Measurements from ENCODE around the gene CYTL1.

Gene CYTL1

DNA sequence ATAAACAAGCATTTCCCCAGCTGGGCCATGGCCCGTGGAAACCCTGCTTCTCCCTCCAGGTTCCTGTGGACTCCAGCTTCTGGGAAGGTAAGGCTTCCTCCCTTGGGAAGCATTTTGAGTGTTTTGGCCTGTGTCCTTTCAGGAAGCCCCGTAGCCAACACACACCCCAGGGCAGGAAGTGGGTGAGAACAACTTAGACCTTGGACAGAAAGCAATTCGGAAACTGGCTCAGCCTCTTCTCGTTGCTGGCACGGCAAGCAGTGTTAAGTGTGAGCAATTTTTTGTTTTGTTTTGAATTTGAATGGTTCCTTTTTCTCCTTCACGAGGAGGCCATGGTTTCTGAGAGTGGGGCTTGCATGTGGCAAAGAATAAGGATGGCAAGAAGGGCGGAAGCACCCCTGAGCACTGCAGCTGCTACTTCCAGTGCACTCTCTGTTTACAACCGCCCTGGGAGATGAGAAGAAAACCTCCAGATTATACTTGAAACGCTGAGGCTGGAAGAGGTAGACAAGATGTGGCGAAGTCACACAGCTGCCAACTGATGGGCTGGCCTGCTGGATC lies 14.1 kb upstream of the CYTL1 start:
- peaks cover 4% of the 10 kb centered on the region; the same call in 1 of the 2 replicates for H3K4me1 ChIP-seq (ENCODE audit: control insufficient read depth, insufficient read depth, low read length)
- H3K27ac ChIP-seq (ENCODE audit: low read depth, low read length): no peak overlapping the region
- H3K36me3 ChIP-seq (ENCODE audit: control insufficient read depth, insufficient read depth, low read length): no peaks in the 10 kb centered on the region
- H3K9ac ChIP-seq (ENCODE audit: low read length): no peak overlapping the region
- H3K27me3 ChIP-seq (ENCODE audit: control insufficient read depth, insufficient read depth, low read length): no peaks in the 10 kb centered on the region
- H3K9me3 ChIP-seq (ENCODE audit: control insufficient read depth, insufficient read depth, low read depth, low read length): no peaks in the 10 kb centered on the region
- no peak overlapping the region for H3K4me3 ChIP-seq (ENCODE audit: low read depth, low read length)

DNA sequence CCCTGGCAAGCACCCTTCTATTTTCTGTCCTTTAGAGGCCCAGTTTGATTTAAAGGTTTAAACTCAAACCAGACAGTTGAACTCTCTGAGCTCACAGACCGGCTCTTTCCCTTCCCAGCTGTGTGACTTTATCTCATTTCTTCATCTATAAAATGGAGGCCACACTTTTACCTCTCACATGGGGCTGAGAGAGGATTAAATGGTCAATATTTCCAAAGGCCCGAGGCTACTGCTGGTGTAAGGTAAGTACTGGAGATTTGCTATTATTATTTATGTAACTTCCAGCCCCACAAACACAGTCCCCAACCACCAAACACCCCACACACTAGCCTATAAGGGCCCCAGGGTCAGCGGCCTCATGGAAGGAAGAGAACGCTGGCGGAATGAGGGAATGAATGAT lies 13.6 kb upstream of the CYTL1 start:
- H3K27me3 ChIP-seq (ENCODE audit: control insufficient read depth, insufficient read depth, low read length): no peaks in the 10 kb centered on the region
- H3K4me3 ChIP-seq (ENCODE audit: low read depth, low read length): no peak overlapping the region
- H3K36me3 ChIP-seq (ENCODE audit: control insufficient read depth, insufficient read depth, low read length): no peaks in the 10 kb centered on the region
- no peaks in the 10 kb centered on the region for H3K9me3 ChIP-seq (ENCODE audit: control insufficient read depth, insufficient read depth, low read depth, low read length)
- peaks cover 4% of the 10 kb centered on the region; the same call in 1 of the 2 replicates for H3K4me1 ChIP-seq (ENCODE audit: control insufficient read depth, insufficient read depth, low read length)
- H3K27ac ChIP-seq (ENCODE audit: low read depth, low read length): no peak overlapping the region
- no peak overlapping the region for H3K9ac ChIP-seq (ENCODE audit: low read length)

DNA sequence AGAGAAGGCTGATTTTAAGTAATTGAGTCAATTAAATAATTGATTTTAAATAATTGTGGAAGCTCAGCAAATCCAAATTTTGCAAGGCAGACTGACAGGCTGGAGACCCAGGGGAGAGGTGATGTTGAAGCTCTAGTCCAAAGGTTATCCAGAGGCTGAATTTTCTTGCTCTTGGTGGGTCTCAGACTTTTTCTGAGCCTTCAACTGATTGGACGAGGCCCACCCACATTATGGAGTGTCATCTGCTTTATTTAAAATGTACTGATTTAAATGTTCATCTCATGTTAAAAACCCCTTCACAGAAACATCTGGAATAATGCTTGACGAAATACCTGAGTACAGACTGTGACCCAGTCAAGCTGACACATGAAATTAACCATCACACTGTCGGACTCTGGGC lies 11.7 kb upstream of the CYTL1 start:
- H3K4me1 ChIP-seq (ENCODE audit: control insufficient read depth, insufficient read depth, low read length): no peaks in the 10 kb centered on the region; the same call in 1 of the 2 replicates
- no peaks in the 10 kb centered on the region for H3K9me3 ChIP-seq (ENCODE audit: control insufficient read depth, insufficient read depth, low read depth, low read length)
- H3K27ac ChIP-seq (ENCODE audit: low read depth, low read length): no peak overlapping the region
- H3K4me3 ChIP-seq (ENCODE audit: low read depth, low read length): no peak overlapping the region
- H3K27me3 ChIP-seq (ENCODE audit: control insufficient read depth, insufficient read depth, low read length): 0 out of 2 replicates have a peak, but pooled peaks cover 5% of the 10 kb centered on the region
- no peaks in the 10 kb centered on the region for H3K36me3 ChIP-seq (ENCODE audit: control insufficient read depth, insufficient read depth, low read length)
- no peak overlapping the region for H3K9ac ChIP-seq (ENCODE audit: low read length)

DNA sequence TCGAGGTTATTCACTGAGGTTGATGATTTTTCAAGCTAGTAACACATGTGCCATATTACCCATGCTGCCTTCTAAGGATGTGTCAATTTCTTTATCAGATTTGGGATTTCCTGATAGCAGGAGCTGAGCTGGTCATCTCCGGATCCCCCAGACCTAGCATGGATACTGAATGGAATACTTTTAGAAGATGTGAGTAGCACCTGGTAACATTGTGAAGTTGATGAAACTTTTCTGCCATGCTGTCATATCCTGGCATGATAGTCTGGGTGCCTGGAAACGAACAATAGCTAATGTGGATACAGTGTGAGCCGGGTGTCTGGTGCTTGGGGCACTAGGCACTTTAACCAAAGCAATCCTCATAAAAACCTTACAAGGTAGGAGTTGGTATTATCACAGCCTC lies 11.0 kb upstream of the CYTL1 start:
- Histone ChIP-seq H3K9me3 (ENCODE audit: control insufficient read depth, insufficient read depth, low read depth, low read length) (no peaks in the 10 kb centered on the region), H3K27me3 (ENCODE audit: control insufficient read depth, insufficient read depth, low read length) (0 out of 2 replicates have a peak, but pooled peaks cover 5% of the 10 kb centered on the region), H3K4me3 (ENCODE audit: low read depth, low read length) (no peak overlapping the region), H3K36me3 (ENCODE audit: control insufficient read depth, insufficient read depth, low read length) (no peaks in the 10 kb centered on the region), H3K9ac (ENCODE audit: low read length) (no peak overlapping the region), H3K27ac (ENCODE audit: low read depth, low read length) (no peak overlapping the region), H3K4me1 (ENCODE audit: control insufficient read depth, insufficient read depth, low read length) (no peaks in the 10 kb centered on the region; the same call in 1 of the 2 replicates)

DNA sequence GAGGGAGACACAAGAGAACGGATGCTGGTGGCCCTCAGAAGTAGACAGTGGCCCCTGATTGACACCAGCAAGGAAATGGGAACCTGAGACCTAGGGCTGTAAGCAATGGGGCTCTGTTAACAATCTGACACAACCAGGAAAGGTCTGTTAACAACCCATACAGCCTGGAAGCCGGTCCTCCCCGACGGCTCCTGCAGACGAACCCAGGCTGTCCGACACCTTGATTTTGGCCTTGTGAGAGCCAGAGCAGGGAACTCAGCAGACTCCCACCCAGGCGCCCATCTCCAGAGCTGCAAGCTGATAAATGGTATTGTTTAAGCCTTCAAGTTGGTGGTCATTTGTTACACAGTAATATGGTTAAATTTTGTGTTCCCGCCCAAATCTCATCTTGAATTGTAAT lies 10.2 kb upstream of the CYTL1 start:
- H3K9ac ChIP-seq (ENCODE audit: low read length): no peak overlapping the region
- no peak overlapping the region for H3K27ac ChIP-seq (ENCODE audit: low read depth, low read length)
- H3K9me3 ChIP-seq (ENCODE audit: control insufficient read depth, insufficient read depth, low read depth, low read length): no peaks in the 10 kb centered on the region
- H3K36me3 ChIP-seq (ENCODE audit: control insufficient read depth, insufficient read depth, low read length): no peaks in the 10 kb centered on the region
- 0 out of 2 replicates have a peak, but pooled peaks cover 5% of the 10 kb centered on the region for H3K27me3 ChIP-seq (ENCODE audit: control insufficient read depth, insufficient read depth, low read length)
- H3K4me1 ChIP-seq (ENCODE audit: control insufficient read depth, insufficient read depth, low read length): no peaks in the 10 kb centered on the region; the same call in 1 of the 2 replicates
- H3K4me3 ChIP-seq (ENCODE audit: low read depth, low read length): no peak overlapping the region

DNA sequence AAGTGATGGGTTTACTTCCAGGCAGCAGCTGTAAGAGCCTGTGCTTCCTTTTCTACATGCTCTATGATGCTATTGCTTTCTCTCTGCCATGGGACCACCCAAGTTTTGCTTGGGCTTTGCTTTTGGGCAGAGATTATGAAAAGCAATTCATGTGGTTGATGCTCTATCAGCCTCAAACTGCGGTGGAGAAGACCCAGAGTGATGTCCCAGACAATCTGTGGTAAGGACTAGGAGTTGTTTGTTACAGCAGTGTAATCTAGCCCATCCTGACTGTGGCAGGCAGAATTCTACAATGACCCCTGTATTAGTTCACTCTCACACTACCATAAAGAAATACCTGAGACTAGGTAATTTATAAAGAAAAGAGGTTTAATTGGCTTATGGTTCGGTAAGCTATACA lies 9.2 kb upstream of the CYTL1 start:
- no peak overlapping the region for H3K9ac ChIP-seq (ENCODE audit: low read length)
- H3K27ac ChIP-seq (ENCODE audit: low read depth, low read length): no peak overlapping the region
- H3K9me3 ChIP-seq (ENCODE audit: control insufficient read depth, insufficient read depth, low read depth, low read length): no peaks in the 10 kb centered on the region
- H3K4me1 ChIP-seq (ENCODE audit: control insufficient read depth, insufficient read depth, low read length): no peaks in the 10 kb centered on the region; the same call in 1 of the 2 replicates
- H3K27me3 ChIP-seq (ENCODE audit: control insufficient read depth, insufficient read depth, low read length): 0 out of 2 replicates have a peak, but pooled peaks cover 5% of the 10 kb centered on the region
- H3K36me3 ChIP-seq (ENCODE audit: control insufficient read depth, insufficient read depth, low read length): no peaks in the 10 kb centered on the region
- H3K4me3 ChIP-seq (ENCODE audit: low read depth, low read length): no peak overlapping the region

DNA sequence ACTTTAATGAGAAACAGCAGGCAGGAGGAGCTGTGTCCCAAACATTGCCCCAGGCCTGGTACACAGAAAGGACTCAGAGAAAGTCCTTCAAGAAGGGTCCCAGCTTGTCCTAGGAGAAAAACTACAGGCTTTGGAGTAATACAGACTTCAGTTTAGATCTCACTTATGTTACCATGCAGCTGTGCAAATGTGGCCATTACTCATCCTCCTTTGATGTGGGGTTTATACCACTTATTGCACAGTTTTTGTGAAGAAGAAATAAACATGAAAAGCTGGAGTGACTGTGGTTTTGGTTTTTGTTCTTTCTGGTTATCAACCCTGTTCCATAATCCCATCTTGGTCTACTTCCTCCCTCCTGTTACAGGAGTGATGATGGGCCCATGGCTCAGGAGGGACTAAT lies 8.1 kb upstream of the CYTL1 start:
- Histone ChIP-seq H3K4me3 (ENCODE audit: low read depth, low read length) (no peak overlapping the region), H3K9ac (ENCODE audit: low read length) (no peak overlapping the region), H3K27me3 (ENCODE audit: control insufficient read depth, insufficient read depth, low read length) (0 out of 2 replicates have a peak, but pooled peaks cover 5% of the 10 kb centered on the region), H3K27ac (ENCODE audit: low read depth, low read length) (no peak overlapping the region), H3K36me3 (ENCODE audit: control insufficient read depth, insufficient read depth, low read length) (no peaks in the 10 kb centered on the region), H3K4me1 (ENCODE audit: control insufficient read depth, insufficient read depth, low read length) (no peaks in the 10 kb centered on the region), H3K9me3 (ENCODE audit: control insufficient read depth, insufficient read depth, low read depth, low read length) (no peaks in the 10 kb centered on the region)

DNA sequence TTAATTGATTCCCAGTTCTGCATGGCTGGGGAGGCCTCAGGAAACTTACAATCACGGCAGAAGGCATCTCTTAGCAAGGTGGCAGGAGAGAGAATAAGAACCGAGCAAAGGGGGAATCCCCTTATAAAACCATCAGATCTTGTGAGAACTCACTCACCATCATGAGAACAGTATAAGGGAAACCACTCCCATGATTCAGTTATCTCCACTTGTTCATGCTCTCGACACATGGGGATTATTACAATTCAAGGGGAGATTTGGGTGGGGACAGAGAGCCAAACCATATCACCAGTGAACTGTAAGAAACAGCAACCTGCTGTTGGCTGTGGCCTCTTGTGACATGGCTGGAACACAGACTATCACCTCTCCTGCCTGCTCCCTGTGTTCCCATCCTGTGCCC lies 7.1 kb upstream of the CYTL1 start:
- Histone ChIP-seq H3K27me3 (ENCODE audit: control insufficient read depth, insufficient read depth, low read length) (0 out of 2 replicates have a peak, but pooled peaks cover 5% of the 10 kb centered on the region), H3K4me3 (ENCODE audit: low read depth, low read length) (no peak overlapping the region), H3K9ac (ENCODE audit: low read length) (no peak overlapping the region), H3K27ac (ENCODE audit: low read depth, low read length) (no peak overlapping the region), H3K9me3 (ENCODE audit: control insufficient read depth, insufficient read depth, low read depth, low read length) (no peaks in the 10 kb centered on the region), H3K4me1 (ENCODE audit: control insufficient read depth, insufficient read depth, low read length) (no peaks in the 10 kb centered on the region), H3K36me3 (ENCODE audit: control insufficient read depth, insufficient read depth, low read length) (no peaks in the 10 kb centered on the region)

DNA sequence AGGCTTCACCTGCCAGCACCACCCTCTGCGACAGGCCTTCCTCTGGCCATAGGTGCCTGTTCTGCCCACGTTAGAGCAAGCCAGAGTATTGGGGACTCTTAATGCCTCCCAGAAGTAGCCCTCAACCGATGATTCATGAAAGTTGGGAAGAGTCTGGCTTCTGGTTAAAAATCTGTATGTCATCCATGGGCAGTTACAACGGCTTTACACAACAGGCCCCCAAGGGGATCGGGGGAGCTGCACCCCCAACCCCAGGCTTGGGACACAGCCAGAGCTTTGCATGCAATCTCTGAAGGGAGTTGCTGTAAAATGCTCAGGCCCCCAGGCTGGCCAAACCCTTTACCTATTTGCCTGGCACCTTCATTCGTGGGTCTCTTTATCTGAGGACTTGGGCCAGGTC lies 5.4 kb upstream of the CYTL1 start:
- H3K9ac ChIP-seq (ENCODE audit: low read length): no peak overlapping the region
- H3K4me1 ChIP-seq (ENCODE audit: control insufficient read depth, insufficient read depth, low read length): peaks cover under 1% of the 10 kb centered on the region; the same call in 1 of the 2 replicates
- no peaks in the 10 kb centered on the region for H3K9me3 ChIP-seq (ENCODE audit: control insufficient read depth, insufficient read depth, low read depth, low read length)
- H3K36me3 ChIP-seq (ENCODE audit: control insufficient read depth, insufficient read depth, low read length): no peaks in the 10 kb centered on the region
- H3K27ac ChIP-seq (ENCODE audit: low read depth, low read length): no peak overlapping the region
- H3K4me3 ChIP-seq (ENCODE audit: low read depth, low read length): no peak overlapping the region
- H3K27me3 ChIP-seq (ENCODE audit: control insufficient read depth, insufficient read depth, low read length): 0 out of 2 replicates have a peak, but pooled peaks cover 5% of the 10 kb centered on the region

DNA sequence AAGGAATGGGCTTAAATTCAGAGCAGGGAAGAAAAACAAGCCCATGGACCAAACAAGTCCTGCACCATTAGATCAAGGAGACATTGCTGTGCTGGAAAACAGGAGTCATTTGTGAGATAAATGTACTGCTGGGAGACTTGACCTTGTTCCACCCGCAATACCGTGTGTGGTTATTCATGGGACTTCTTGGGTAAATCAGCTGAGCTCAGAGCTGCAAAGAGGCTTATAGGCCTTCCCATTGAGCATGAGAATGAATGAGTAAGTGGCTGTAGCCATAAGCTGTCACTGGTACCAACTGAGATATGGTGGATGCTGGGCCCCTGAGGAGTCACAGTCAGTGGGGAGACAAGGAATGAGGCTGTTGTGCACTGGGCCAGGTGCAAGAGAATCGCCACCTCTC lies 2.3 kb upstream of the CYTL1 start:
- Histone ChIP-seq H3K9me3 (ENCODE audit: control insufficient read depth, insufficient read depth, low read depth, low read length) (no peaks in the 10 kb centered on the region), H3K27ac (ENCODE audit: low read depth, low read length) (no peak overlapping the region), H3K27me3 (ENCODE audit: control insufficient read depth, insufficient read depth, low read length) (peaks cover under 1% of the 10 kb centered on the region; the same call in 1 of the 2 replicates), H3K4me1 (ENCODE audit: control insufficient read depth, insufficient read depth, low read length) (peaks cover 12% of the 10 kb centered on the region), H3K36me3 (ENCODE audit: control insufficient read depth, insufficient read depth, low read length) (no peaks in the 10 kb centered on the region), H3K9ac (ENCODE audit: low read length) (no peak overlapping the region), H3K4me3 (ENCODE audit: low read depth, low read length) (no peak overlapping the region)

DNA sequence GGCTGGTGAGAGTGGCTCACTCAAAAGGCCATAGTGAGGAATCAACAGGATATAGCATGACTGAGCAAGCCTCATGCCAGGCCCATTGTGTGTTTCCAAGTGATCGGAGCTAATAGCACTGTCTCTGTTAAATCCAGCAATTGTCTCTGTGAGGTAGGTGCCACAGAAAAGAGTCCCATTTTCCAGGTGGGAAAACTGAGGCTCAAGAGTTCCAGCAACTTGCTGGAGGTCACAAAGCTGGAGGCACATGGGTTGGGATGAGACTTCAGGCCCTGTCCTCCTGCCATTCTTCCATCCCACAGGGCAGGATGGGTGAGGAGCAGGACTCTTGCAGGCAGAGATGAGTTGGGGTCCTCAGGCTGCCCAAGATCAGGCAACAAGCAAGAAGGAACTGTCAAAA lies 1.1 kb upstream of the CYTL1 start:
- H3K4me3 ChIP-seq (ENCODE audit: low read depth, low read length): no peak overlapping the region
- no peaks in the 10 kb centered on the region for H3K9me3 ChIP-seq (ENCODE audit: control insufficient read depth, insufficient read depth, low read depth, low read length)
- no peak overlapping the region for H3K27ac ChIP-seq (ENCODE audit: low read depth, low read length)
- no peaks in the 10 kb centered on the region for H3K36me3 ChIP-seq (ENCODE audit: control insufficient read depth, insufficient read depth, low read length)
- peaks cover 12% of the 10 kb centered on the region for H3K4me1 ChIP-seq (ENCODE audit: control insufficient read depth, insufficient read depth, low read length)
- no peak overlapping the region for H3K9ac ChIP-seq (ENCODE audit: low read length)
- H3K27me3 ChIP-seq (ENCODE audit: control insufficient read depth, insufficient read depth, low read length): peaks cover 5% of the 10 kb centered on the region; the same call in 1 of the 2 replicates

Data from HUES6 (cell line).